H1 (cell line): ENCODE measurements around the gene CAPN13. TPM values are rescaled to one million over a fixed set of nuclear protein-coding genes. Genes with fewer than 3 reads are reported as not detected.

Source experiments
- EP300 ChIP-seq, 2 experiments: IDR thresholded peaks; 1 replicate in 1 of 2; 2 replicates in 1 of 2; pipeline ENCODE4 v1.6.1; 2011 to 2012; ENCODE audit warnings: low read depth in 2 of 2, low read length in 2 of 2, mild to moderate bottlenecking in 2 of 2, borderline replicate concordance in 1 of 2, inconsistent platforms in 1 of 2, moderate library complexity in 1 of 2
- polyA plus RNA-seq, 7 experiments: library from polyadenylated mRNA; depleted of rRNA in 3 of 7; stranded (reverse) in 5 of 7; unstranded in 2 of 7; fragments of >200 nt in 5 of 7; fragments of 200-250 nt in 2 of 7; gene quantifications; 1 replicate in 5 of 7; 2 replicates in 1 of 7; 4 replicates in 1 of 7; pipeline versions ENCODE4 v1.2.1 to v1.2.3, GENCODE V29; 2011 to 2013; ENCODE audit warnings: missing spikeins in 2 of 7, mixed read lengths in 2 of 7
- total RNA-seq: library from RNA; stranded (reverse); fragmentation: NEBNext Ultra II Directional; extraction: Animal tissue kit (Norgen Biotek cat#: 25700); gene quantifications from 2 replicates; pipeline ENCODE4 v1.2.1, GENCODE V29; 2021

Gene CAPN13
- total and polyA plus RNA-seq, 2 of the 8 experiments (the other 6 are each of a cell fraction or from before 2014, with no cell fraction given): 2.4 TPM

DNA sequence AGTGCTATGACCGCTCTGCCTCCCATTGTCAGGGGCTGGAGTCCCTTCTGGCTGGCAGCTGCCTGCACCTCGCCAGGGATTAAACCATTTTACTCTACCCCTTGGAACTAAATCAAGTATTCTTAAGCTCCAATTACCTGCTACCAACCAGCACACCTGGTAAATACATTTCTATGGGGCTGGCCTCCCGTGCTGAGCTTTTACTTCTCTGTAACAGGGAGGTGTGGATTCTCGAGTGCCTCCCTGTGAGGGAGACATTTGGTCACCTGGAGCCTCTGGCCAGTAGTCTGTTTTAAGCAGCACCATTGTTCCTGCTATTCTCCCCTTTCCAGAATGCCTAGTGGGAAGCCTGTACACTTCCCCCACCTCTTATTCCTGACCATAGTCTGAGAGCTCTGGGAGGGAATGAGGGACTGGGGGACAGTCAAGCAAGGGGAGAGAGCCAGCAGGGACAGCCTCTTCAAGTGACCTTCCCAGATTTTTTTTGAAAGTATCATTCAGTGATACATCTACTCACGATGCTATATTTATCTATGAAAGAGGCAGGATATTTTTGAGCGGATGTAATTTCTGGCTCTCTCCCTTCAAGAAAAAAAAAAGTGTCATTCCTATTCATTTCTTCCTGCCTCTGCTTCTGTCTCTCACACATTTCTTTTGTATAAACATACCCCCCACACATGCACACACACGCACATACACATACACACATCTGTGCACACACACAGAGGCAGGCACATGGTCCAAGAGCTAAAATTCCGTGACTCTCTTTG is 112.8 kb downstream of the CAPN13 start (continued):
- TF ChIP-seq EP300 (IDR thresholded peaks at IDR 0.05; ENCODE audit: borderline replicate concordance in 1 of 2, low read depth in 2 of 2, low read length in 2 of 2): no peak
